ENCODE data around the gene PER2. TPM values are rescaled to one million over a fixed set of nuclear protein-coding genes. Genes with fewer than 3 reads are reported as not detected.
A peak's percentile ranks its signal among the peaks of the same experiment; 100 is the strongest.

The PER2 gene
- total and polyA plus RNA-seq, 2 of the 13 experiments (the other 11 are each of a cell fraction or from before 2014, with no cell fraction given): 5.1 to 9.4 TPM

DNA sequence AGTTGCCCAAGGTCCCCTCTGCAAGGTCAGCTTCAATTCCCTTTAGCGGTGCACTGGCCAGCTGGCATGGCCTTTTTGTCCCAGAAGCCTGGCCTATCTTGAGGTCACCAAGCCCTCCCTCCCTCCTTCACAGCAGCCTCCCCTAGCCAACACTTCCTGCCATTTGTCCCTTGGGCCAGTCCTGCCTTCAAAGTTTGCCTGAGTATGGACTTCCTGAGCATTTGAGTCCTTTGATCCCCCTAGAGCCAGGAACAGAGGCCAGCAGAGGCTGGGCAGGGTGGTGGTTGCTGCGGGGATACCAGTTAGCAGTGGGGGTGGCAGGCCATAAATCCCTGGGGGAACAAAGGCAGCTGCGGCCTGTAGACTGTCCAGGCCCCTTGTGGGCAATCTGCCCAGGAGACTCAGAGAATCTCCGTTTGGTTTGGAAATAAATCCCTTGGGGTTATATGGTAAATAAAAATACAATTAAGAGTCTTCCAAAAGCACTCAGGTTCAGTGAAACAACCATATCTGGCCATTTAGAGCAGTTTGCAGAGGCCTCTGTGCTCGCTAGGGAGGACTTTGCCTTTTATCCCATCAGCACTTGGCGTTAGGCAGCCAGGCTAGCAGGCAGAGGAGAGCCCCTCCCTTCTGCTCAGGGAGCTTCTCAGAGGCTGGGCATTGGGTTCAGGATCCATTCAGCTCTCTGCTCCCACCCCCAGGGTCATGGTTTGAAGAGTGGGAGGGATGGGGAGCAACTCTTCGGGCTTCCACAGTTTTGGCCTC, 45.5 kb downstream of the PER2 start (continued):
- TF ChIP-seq ZFP36L1 (CRISPR knock-in tag; IDR thresholded peaks at IDR 0.05) (no peak), NFKBIZ (CRISPR knock-in tag; IDR thresholded peaks at IDR 0.05) (no peak), MAZ (IDR thresholded peaks at IDR 0.05; ENCODE audit: borderline replicate concordance, low read depth, low read length) (no peak), MAZ (CRISPR knock-in tag; IDR thresholded peaks at IDR 0.05; ENCODE audit: low read depth) (0 out of 2 replicates have a peak, but pooled peaks have one; percentile 14), ZNF253 (CRISPR knock-in tag; IDR thresholded peaks at IDR 0.05; ENCODE audit: borderline replicate concordance) (no peak), SAP130 (CRISPR knock-in tag; IDR thresholded peaks at IDR 0.05; ENCODE audit: low read depth) (peak; percentile 25; the same call in 1 of the 2 replicates), ZNF562 (CRISPR knock-in tag; IDR thresholded peaks at IDR 0.05; ENCODE audit: borderline replicate concordance) (no peak), EP300 (IDR thresholded peaks at IDR 0.05; ENCODE audit: low read depth in 2 of 2, low read length in 2 of 2) (0 out of 4 replicates have a peak, but pooled peaks of 1 of the 2 experiments have one; percentile 11), EP300 (CRISPR knock-in tag; IDR thresholded peaks at IDR 0.05; ENCODE audit: borderline replicate concordance) (no peak), STAG1 (CRISPR knock-in tag; IDR thresholded peaks at IDR 0.05) (no peak), MEIS1 (CRISPR knock-in tag; IDR thresholded peaks at IDR 0.05; ENCODE audit: borderline replicate concordance) (no peak), HDAC1 (CRISPR knock-in tag; IDR thresholded peaks at IDR 0.05) (peak; percentile 60; the same call in 1 of the 2 replicates), ZNF761 (CRISPR knock-in tag; conservative IDR thresholded peaks at IDR 0.05) (0 out of 2 replicates have a peak, but pooled peaks have one; percentile 22), ZNF350 (CRISPR knock-in tag; IDR thresholded peaks at IDR 0.05; ENCODE audit: borderline replicate concordance, low read depth) (peak; percentile 70; the same call in 1 of the 2 replicates), ZEB1 (IDR thresholded peaks at IDR 0.05; ENCODE audit: insufficient replicate concordance, low read depth) (no peak)
- TF ChIP-seq, protein P1, sequence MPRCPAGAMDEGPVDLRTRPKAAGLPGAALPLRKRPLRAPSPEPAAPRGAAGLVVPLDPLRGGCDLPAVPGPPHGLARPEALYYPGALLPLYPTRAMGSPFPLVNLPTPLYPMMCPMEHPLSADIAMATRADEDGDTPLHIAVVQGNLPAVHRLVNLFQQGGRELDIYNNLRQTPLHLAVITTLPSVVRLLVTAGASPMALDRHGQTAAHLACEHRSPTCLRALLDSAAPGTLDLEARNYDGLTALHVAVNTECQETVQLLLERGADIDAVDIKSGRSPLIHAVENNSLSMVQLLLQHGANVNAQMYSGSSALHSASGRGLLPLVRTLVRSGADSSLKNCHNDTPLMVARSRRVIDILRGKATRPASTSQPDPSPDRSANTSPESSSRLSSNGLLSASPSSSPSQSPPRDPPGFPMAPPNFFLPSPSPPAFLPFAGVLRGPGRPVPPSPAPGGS (CRISPR knock-in tag; IDR thresholded peaks at IDR 0.05): 0 out of 2 replicates have a peak, but pooled peaks have one; percentile 17
- TF ChIP-seq, protein P2, sequence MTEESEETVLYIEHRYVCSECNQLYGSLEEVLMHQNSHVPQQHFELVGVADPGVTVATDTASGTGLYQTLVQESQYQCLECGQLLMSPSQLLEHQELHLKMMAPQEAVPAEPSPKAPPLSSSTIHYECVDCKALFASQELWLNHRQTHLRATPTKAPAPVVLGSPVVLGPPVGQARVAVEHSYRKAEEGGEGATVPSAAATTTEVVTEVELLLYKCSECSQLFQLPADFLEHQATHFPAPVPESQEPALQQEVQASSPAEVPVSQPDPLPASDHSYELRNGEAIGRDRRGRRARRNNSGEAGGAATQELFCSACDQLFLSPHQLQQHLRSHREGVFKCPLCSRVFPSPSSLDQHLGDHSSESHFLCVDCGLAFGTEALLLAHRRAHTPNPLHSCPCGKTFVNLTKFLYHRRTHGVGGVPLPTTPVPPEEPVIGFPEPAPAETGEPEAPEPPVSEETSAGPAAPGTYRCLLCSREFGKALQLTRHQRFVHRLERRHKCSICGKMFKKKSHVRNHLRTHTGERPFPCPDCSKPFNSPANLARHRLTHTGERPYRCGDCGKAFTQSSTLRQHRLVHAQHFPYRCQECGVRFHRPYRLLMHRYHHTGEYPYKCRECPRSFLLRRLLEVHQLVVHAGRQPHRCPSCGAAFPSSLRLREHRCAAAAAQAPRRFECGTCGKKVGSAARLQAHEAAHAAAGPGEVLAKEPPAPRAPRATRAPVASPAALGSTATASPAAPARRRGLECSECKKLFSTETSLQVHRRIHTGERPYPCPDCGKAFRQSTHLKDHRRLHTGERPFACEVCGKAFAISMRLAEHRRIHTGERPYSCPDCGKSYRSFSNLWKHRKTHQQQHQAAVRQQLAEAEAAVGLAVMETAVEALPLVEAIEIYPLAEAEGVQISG (CRISPR knock-in tag; IDR thresholded peaks at IDR 0.05): 0 out of 2 replicates have a peak, but pooled peaks have one; percentile 22
- TF ChIP-seq, protein P3, sequence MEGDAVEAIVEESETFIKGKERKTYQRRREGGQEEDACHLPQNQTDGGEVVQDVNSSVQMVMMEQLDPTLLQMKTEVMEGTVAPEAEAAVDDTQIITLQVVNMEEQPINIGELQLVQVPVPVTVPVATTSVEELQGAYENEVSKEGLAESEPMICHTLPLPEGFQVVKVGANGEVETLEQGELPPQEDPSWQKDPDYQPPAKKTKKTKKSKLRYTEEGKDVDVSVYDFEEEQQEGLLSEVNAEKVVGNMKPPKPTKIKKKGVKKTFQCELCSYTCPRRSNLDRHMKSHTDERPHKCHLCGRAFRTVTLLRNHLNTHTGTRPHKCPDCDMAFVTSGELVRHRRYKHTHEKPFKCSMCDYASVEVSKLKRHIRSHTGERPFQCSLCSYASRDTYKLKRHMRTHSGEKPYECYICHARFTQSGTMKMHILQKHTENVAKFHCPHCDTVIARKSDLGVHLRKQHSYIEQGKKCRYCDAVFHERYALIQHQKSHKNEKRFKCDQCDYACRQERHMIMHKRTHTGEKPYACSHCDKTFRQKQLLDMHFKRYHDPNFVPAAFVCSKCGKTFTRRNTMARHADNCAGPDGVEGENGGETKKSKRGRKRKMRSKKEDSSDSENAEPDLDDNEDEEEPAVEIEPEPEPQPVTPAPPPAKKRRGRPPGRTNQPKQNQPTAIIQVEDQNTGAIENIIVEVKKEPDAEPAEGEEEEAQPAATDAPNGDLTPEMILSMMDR (CRISPR knock-in tag; IDR thresholded peaks at IDR 0.05): 0 out of 2 replicates have a peak, but pooled peaks have one; percentile 12
- TF ChIP-seq, protein P4, sequence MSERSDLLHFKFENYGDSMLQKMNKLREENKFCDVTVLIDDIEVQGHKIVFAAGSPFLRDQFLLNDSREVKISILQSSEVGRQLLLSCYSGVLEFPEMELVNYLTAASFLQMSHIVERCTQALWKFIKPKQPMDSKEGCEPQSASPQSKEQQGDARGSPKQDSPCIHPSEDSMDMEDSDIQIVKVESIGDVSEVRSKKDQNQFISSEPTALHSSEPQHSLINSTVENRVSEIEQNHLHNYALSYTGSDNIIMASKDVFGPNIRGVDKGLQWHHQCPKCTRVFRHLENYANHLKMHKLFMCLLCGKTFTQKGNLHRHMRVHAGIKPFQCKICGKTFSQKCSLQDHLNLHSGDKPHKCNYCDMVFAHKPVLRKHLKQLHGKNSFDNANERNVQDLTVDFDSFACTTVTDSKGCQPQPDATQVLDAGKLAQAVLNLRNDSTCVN (CRISPR knock-in tag; IDR thresholded peaks at IDR 0.05; ENCODE audit: borderline replicate concordance): no peak
- TF ChIP-seq, protein P5, sequence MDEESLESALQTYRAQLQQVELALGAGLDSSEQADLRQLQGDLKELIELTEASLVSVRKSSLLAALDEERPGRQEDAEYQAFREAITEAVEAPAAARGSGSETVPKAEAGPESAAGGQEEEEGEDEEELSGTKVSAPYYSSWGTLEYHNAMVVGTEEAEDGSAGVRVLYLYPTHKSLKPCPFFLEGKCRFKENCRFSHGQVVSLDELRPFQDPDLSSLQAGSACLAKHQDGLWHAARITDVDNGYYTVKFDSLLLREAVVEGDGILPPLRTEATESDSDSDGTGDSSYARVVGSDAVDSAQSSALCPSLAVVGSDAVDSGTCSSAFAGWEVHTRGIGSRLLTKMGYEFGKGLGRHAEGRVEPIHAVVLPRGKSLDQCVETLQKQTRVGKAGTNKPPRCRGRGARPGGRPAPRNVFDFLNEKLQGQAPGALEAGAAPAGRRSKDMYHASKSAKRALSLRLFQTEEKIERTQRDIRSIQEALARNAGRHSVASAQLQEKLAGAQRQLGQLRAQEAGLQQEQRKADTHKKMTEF (CRISPR knock-in tag; IDR thresholded peaks at IDR 0.05): peak; percentile 54
